ENCODE results near the gene CISTR.
"Not testable (repeated sequence)": the region's sequence is repeated elsewhere in the genome, so short reads cannot be mapped to it uniquely, and the experiment has no call there.

Gene CISTR

GRCh38 chr12:53751336-53752191, at the start of gene CISTR:
Gene CISTR, minus strand, starts transcription at chr12:53751979.
- no peak for DNase-seq (ENCODE audit: low read depth)

DNA sequence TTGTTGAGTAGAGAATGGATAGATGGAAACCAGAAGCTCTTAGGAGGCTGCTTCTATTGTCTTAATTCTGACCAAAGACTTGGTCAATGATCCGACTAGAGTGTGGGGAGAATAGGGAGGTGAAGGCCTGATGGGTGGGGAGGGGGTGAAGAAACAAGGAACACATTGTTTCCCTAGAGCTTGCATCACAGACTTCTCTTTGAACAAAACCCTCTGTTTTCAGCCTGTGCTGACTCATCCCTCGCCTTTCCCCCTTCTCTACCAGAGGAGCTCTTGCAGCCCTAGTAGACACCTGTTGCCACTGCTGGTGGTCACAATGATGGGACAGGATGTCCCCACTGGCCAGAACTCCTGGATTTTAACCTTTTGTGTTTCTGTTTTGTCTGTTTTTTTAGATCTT, 46.8 kb upstream of the CISTR start:
- no peak for DNase-seq (ENCODE audit: low read depth)

DNA sequence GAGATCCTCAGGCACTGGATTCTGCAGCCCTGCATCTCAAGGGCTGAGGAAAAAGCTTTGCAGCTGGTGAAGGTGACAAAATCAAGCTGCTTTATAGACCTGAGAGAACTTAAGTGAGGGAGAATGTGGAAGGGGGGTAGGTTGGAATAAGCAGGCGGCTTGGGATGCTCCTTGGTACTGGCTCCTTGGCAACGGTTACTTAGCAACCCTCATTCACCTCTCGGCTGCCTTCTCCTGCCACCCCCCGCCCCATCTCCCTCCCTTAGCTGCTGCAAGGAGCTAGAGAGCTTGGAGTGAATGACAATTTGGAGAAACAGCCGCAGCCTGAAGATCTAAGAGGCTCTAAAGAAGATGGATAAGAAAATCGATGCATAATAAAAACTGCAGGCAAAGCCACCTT, 44.1 kb upstream of the CISTR start:
- no peak for DNase-seq (ENCODE audit: low read depth)

DNA sequence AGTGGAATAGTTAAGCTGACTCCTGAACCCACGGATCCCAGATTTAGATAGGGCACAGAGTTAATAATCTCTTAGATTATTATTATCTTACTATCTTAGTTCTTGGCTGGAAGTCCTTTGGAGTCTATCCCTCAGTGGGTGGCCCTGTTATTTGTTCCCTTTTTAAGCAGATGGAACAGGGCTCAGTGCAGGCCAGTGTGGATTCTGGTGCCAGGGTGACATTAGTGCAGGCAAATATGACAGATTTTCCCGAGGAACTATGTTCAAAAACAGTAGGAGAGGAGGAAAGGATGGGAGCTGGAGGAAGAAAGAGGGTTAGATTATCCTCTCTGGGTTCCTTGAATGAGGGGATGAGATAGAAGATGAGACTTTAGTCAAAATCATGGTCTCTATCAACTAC, 41.4 kb upstream of the CISTR start:
- no peak for DNase-seq (ENCODE audit: low read depth)

GRCh38 chr12:53791735-53792326, 40.1 kb upstream of the CISTR start:
- DNase-seq (ENCODE audit: low read depth): peak; percentile 14

GRCh38 chr12:53789570-53789969, 37.8 kb upstream of the CISTR start:
- no peak for DNase-seq (ENCODE audit: low read depth)

- DNase-seq (ENCODE audit: low read depth): no peak
These were observed 37.1 kb upstream of the CISTR start for GRCh38 chr12:53788892-53789291.

GRCh38 chr12:53786411-53786810, 34.6 kb upstream of the CISTR start:
- DNase-seq (ENCODE audit: low read depth): no peak

GRCh38 chr12:53785161-53785560, 33.4 kb upstream of the CISTR start:
- no peak for DNase-seq (ENCODE audit: low read depth)

DNA sequence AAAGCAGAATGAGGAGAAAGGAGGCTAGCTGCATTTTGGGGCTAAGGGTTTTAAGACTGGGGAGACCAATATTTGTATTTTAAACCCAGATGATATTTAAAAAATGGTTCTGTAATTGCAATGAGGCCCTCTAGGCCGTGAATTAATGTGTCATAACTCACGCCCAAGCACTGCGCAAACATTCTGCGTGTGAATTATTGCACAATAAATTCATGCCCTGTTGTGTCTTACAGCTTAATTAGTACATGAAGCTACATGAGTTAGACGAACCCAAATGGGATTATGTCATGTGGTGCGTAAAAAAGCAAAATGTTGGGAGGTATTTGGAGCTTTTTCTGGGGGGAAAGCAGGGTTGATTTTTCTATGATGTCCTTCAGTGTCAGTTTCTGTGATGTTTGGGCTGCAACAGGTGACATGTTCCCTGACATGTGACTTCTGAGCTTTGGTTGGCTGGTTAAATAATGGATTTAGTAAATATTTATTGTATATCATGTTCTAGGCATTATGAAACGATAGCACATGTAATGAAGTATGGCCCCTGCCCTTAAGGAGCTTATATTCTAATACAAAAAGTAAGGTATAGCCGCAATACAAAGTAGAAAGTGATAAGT, 30.4 kb upstream of the CISTR start:
- DNase-seq (ENCODE audit: low read depth): no peak

DNA sequence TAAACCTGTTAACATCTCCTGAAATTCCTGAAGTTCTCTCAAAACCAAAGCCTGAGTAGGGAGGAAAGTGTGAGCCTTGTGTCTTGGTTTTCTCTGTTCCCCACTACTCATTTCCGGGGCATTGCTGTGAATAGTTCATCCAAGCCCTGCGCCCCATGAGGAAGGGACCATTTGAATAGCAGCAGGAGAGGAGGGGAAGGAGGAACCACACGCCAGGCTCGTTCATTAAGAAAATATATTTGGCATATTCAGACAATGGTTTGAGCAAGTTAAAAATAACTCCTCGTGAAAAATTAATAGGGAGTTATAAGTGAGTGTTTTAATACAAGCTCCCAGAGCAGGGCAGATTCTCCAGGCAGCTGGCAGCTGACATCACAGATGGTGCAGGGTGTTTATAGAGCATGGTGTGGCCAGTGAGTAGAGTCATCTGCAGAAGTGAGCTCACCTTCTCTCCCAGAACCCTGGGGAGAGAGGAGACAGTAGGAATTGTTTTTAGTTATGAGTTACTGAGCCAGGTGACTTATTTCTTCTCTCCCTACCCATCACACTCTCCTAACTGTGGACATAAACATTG, 29.5 kb upstream of the CISTR start:
- DNase-seq (ENCODE audit: low read depth): no peak

- DNase-seq (ENCODE audit: low read depth): no peak
These were observed 28.5 kb upstream of the CISTR start for GRCh38 chr12:53780323-53780722.

DNA sequence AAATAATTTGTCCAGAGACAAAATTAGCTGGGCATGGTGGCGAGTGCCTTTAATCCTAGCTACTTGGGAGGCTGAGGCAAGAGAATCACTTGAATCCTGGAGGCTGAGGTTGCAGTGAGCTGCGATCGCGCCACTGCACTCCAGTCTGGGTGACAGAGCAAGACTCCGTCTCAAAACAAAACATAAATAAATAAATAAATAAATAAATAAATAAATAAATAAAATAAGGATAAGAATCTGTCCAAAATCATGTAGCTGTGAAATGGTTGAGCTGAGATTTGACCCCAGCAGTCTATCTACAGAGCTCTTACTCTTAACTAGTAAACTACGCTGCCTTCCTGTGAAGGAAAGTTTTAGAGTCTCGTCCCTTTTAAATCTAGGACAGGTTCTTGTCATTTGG, 27.9 kb upstream of the CISTR start:
- not testable (repeated sequence) for DNase-seq (ENCODE audit: low read depth)

DNA sequence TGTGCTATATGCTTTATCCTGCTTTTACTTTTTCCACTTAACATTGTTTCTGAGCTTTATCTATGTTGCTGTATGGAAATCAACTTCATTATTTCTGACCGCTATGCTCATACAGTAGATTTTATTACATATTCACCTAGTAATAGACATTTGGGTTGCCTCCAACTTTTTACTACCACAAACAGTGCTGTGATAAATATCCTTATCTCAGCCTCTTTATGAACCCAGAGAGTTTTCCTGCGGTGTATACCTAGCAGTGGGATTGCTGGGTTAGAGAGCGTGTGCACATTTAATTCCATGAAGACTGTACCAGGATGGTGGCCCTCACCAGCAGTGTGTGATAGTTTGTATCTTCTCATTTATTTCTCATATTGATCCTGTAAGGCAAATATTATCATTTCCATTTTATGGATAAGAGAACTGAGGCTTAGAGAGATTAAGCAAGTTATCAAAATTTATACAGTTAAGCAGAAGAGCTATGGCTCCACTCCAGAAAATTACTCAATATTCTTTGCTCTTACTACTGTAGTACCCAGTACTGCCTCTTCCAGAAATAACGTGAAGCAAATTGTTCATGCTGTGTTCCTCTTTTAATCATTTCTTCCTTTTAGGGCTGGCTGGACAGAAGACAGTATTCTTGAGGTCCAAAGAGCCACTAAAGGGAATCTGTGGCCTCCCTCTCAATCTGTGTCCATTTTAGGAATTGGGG, 26.3 kb upstream of the CISTR start:
- no peak for DNase-seq (ENCODE audit: low read depth)

GRCh38 chr12:53777412-53777811, 25.6 kb upstream of the CISTR start:
- DNase-seq (ENCODE audit: low read depth): no peak

DNA sequence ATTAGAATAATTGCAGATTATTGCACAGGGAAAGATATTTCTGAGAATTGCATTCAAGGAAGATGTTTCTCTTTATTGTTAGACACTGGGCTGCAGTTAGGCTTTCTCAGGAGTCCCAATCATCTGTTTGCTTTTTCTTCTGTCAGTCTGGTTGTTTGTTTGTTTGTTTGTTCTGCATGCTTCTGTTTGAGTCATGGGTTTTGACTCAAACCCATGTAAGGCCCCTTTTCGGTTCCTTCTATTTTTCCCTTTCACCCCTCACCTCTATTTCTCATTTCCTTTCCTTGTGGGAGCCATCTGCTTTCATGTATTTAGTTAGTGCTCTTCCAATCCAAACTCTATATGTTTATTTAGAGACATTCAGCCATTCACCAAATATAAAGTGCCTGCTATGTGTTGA, 25.1 kb upstream of the CISTR start:
- DNase-seq (ENCODE audit: low read depth): no peak

DNA sequence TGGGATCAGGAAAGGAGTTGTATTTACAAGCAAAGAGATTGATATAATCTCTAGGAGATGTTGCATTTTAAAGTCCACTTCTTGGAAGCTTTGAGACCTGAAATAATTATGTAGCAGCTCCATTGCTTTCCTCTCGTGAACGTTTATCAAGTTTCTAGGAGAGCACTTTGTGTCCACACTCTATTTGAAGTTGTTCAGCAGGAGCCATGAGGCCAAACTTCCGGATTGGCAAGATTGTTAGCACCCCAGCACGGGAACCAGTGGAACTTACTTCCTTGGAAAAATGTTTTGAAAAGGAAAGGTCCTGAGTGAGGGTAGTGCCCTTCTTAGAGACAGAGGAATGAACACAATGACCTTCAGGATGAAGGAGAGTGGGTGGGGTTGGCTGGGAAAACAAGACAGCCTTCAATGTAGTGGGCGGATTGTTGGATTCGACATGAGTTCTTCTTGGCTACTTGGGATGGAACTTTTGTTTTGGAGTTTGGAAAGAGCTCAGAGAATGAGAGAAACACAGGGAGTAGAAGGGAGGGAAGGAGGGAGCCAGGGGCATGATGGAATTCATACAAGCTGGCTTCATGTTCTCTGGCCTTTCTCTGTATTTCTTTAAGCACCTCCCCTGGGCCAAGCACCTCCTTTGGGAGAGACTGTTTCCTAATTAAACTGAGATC, 23.8 kb upstream of the CISTR start:
- no peak for DNase-seq (ENCODE audit: low read depth)

DNA sequence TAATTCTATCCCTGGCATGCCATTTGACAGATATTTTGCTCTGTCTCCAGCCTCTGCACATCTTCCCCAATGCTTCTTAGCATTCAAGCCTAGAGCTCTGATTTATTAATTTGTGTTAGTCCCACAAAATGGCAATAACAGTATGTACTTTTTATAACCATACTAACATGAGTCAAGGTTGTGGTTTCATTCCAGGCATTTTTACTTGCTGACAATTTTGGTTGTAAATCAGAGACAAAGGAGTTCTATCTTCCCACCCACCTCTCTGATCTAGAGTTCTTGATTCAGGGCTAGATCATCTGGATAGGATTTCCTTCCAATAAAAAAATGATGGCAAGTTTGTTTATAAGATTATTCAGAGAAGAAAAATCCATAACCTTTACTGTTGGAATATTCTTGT, 18.5 kb upstream of the CISTR start:
- no peak for DNase-seq (ENCODE audit: low read depth)

GRCh38 chr12:53768976-53769375, 17.2 kb upstream of the CISTR start:
- no peak for DNase-seq (ENCODE audit: low read depth)

- no peak for DNase-seq (ENCODE audit: low read depth)
These were observed 15.1 kb upstream of the CISTR start for GRCh38 chr12:53766881-53767280.

DNA sequence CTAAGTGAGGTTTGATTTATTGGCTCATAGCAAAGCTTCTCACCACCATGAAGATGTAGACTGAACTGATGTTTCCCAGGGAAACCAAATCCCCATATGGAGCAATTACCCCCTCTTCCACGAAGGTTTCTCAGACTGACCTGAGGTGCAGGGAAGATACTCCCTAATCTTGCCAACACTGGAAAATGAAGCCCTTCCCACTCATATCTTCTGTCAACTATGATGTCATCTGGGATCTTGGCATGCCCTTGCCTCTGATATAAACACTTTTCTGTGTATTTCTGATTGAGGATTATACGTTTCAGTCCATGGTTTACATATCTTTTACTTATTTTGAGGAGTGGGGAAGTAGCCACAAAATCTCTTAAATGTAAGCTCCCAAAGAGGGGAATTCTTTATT, 14.1 kb upstream of the CISTR start:
- DNase-seq (ENCODE audit: low read depth): no peak

DNA sequence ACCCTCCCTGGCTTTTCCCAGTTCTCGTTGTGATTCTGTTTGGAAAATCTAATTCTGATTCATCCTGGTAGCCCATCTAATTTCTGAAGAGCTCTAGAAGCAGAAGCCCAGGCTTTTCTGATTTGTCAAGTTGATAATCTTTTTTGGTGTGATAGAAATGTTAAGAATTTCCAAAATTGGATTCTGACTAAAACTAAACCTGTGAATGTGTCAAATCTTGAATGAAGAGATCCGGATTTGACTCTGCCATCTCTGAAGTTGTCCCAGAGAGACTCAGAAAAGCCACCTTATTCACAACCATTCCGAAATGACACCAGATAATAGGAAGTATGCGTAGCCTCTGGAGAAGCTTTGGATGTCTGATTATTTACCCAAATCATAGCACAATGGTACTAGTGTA, 12.8 kb upstream of the CISTR start:
- DNase-seq (ENCODE audit: low read depth): no peak

Data from stimulated activated CD8-positive, alpha-beta memory T cell treated with anti-CD3 and anti-CD28 coated beads, Interleukin-15, amount 100 ng/mL, for 1 hour (primary cell).